GM23338 (cell line): Measurements from ENCODE around the gene GSG1L. TPM values are rescaled to one million over a fixed set of nuclear protein-coding genes. Genes with fewer than 3 reads are reported as not detected.

Source experiments
- ATAC-seq: fragments of 200-7000 bp; cut with Tn5 transposase; 3 replicates; pipeline ENCODE4 v1.9.1; 2020
- DNase-seq: peaks from one replicate; pipeline ENCODE4 v3.0.0-alpha.2; 2015; ENCODE audit warnings: low spot score
- H2AFZ ChIP-seq: fragments of 200-600 bp; sonication (generic); 2 replicates; pipeline ENCODE4 v1.8.0; 2016; ENCODE audit warnings: antibody characterized with exemption, mild to moderate bottlenecking, moderate library complexity
- H3F3A ChIP-seq: fragments of 200-600 bp; sonication (generic); replicated peaks from 2 replicates; pipeline ENCODE4 v1.8.0; 2017; ENCODE audit warnings: antibody characterized with exemption, mixed run types, low read depth
- H3K27ac ChIP-seq: fragments of 200-600 bp; sonication (generic); 2 replicates; pipeline ENCODE4 v1.6.1; 2016; ENCODE audit warnings: low read depth
- H3K27me3 ChIP-seq: fragments of 200-600 bp; sonication (generic); 2 replicates; pipeline ENCODE4 v1.8.0; 2016; ENCODE audit warnings: mild to moderate bottlenecking, mixed run types, moderate library complexity; ENCODE audit not compliant: insufficient read depth
- H3K36me3 ChIP-seq: fragments of 200-600 bp; sonication (generic); 2 replicates; pipeline ENCODE4 v1.8.0; 2016; ENCODE audit warnings: mild to moderate bottlenecking; ENCODE audit not compliant: insufficient read depth
- H3K4me1 ChIP-seq: fragments of 200-600 bp; sonication (generic); 2 replicates; pipeline ENCODE4 v1.8.0; 2016; ENCODE audit warnings: mild to moderate bottlenecking, moderate library complexity; ENCODE audit not compliant: insufficient read depth
- H3K4me2 ChIP-seq: fragments of 200-600 bp; sonication (generic); 2 replicates; pipeline ENCODE4 v1.7.1; 2017; ENCODE audit warnings: mixed run types
- H3K4me3 ChIP-seq: fragments of 200-600 bp; sonication (generic); 2 replicates; pipeline ENCODE4 v1.6.1; 2016; ENCODE audit warnings: mixed run types
- H3K79me2 ChIP-seq: fragments of 200-600 bp; sonication (generic); replicated peaks from 2 replicates; pipeline ENCODE4 v1.8.0; 2017; ENCODE audit warnings: mild to moderate bottlenecking; ENCODE audit not compliant: insufficient read depth
- H3K9me2 ChIP-seq: fragments of 200-600 bp; sonication (generic); 2 replicates; pipeline ENCODE4 v1.8.0; 2017; ENCODE audit not compliant: insufficient read depth
- H4K20me1 ChIP-seq: fragments of 200-600 bp; sonication (generic); replicated peaks from 2 replicates; pipeline ENCODE4 v1.8.0; 2017; ENCODE audit warnings: mild to moderate bottlenecking; ENCODE audit not compliant: insufficient read depth
- H3K27ac Mint-ChIP-seq: 2 replicates; pipeline ENCODE4 v1.8.0; 2020; ENCODE audit warnings: inconsistent platforms, mild to moderate bottlenecking, moderate library complexity, mixed read lengths
- H3K27me3 Mint-ChIP-seq: 3 replicates; pipeline ENCODE4 v1.8.0; 2022; ENCODE audit warnings: low read depth, mild to moderate bottlenecking, moderate library complexity, mixed read lengths, inconsistent platforms; ENCODE audit not compliant: insufficient read depth, poor library complexity
- H3K36me3 Mint-ChIP-seq: 3 replicates; pipeline ENCODE4 v1.8.0; 2021; ENCODE audit warnings: low read depth, mild to moderate bottlenecking, inconsistent platforms, moderate library complexity, mixed read lengths
- H3K4me1 Mint-ChIP-seq: 3 replicates; pipeline ENCODE4 v1.8.0; 2020; ENCODE audit warnings: mild to moderate bottlenecking, inconsistent platforms, mixed read lengths
- H3K4me3 Mint-ChIP-seq: 3 replicates; pipeline ENCODE4 v1.8.0; 2021; ENCODE audit warnings: moderate library complexity, mild to moderate bottlenecking, inconsistent platforms, mixed read lengths
- H3K9me3 Mint-ChIP-seq: 3 replicates; pipeline ENCODE4 v1.8.0; 2020; ENCODE audit warnings: moderate library complexity, mild to moderate bottlenecking, inconsistent platforms, mixed read lengths
- CREB1 ChIP-seq: fragments of 250-450 bp; sonication (Bioruptor Pico); IDR thresholded peaks from 2 replicates; pipeline ENCODE4 v1.5.0; 2020; ENCODE audit warnings: low read depth, mild to moderate bottlenecking, moderate library complexity
- CTCF ChIP-seq, 2 experiments: fragments of 200-600 bp in 1 of 2; sonication (generic) in 1 of 2; conservative IDR thresholded peaks; 2 replicates each; pipeline versions ENCODE4 v1.5.1 to v1.6.1; 2016 to 2017; ENCODE audit warnings: antibody characterized with exemption in 2 of 2, low read depth in 2 of 2, mild to moderate bottlenecking in 2 of 2, moderate library complexity in 1 of 2
- ETS1 ChIP-seq: IDR thresholded peaks from 2 replicates; pipeline ENCODE4 v1.6.1; 2016; ENCODE audit warnings: antibody characterized with exemption
- EZH2 ChIP-seq: fragments of 200-600 bp; sonication (generic); IDR thresholded peaks from one replicate; pipeline ENCODE4 v1.8.0; 2017; ENCODE audit warnings: antibody characterized with exemption, mild to moderate bottlenecking, low read depth; ENCODE audit not compliant: unreplicated experiment
- EZH2phosphoT487 ChIP-seq: fragments of 200-600 bp; sonication (generic); IDR thresholded peaks from one replicate; pipeline ENCODE4 v1.8.1; 2018; ENCODE audit warnings: antibody characterized with exemption; ENCODE audit not compliant: unreplicated experiment
- JUNB ChIP-seq: IDR thresholded peaks from one replicate; pipeline ENCODE4 v1.6.1; 2016; ENCODE audit warnings: antibody characterized with exemption; ENCODE audit not compliant: unreplicated experiment
- NANOG ChIP-seq: IDR thresholded peaks from 2 replicates; pipeline ENCODE4 v1.6.1; 2016; ENCODE audit warnings: antibody characterized with exemption, borderline replicate concordance
- POLR2AphosphoS5 ChIP-seq: IDR thresholded peaks from 2 replicates; pipeline ENCODE4 v1.6.1; 2016; ENCODE audit warnings: antibody characterized with exemption, low read depth
- STAT1 ChIP-seq: IDR thresholded peaks from one replicate; pipeline ENCODE4 v1.6.1; 2016; ENCODE audit warnings: antibody characterized with exemption; ENCODE audit not compliant: unreplicated experiment
- ZNF114 ChIP-seq: fragments of 250-450 bp; sonication (Bioruptor Pico); IDR thresholded peaks from 2 replicates; pipeline ENCODE4 v1.5.0; 2020; ENCODE audit warnings: mild to moderate bottlenecking, moderate library complexity
- ZNF331 ChIP-seq: fragments of 250-450 bp; sonication (Bioruptor Pico); IDR thresholded peaks from 2 replicates; pipeline ENCODE4 v1.5.0; 2020; ENCODE audit warnings: low read depth, mild to moderate bottlenecking, moderate library complexity
- polyA plus RNA-seq: library from polyadenylated mRNA; unstranded; fragments of >200 nt; fragmentation: Nextera tagmentation; extraction: Ambion mirVana; gene quantifications from 2 replicates; pipeline ENCODE4 v1.2.1, GENCODE V29; 2016
- total RNA-seq: library from RNA; depleted of rRNA; stranded (reverse); fragments of >200 nt; shearing (Covaris generic); gene quantifications from 2 replicates; pipeline ENCODE4 v1.2.3, GENCODE V29; 2014
- TF ChIP-seq, protein P1 (sequence below): fragments of 250-450 bp; sonication (Bioruptor Pico); IDR thresholded peaks from 2 replicates; pipeline ENCODE4 v1.5.0; 2020; ENCODE audit warnings: mild to moderate bottlenecking, moderate library complexity
- TF ChIP-seq, protein P2 (sequence below): IDR thresholded peaks from one replicate; pipeline ENCODE4 v1.6.1; 2018; ENCODE audit warnings: antibody characterized with exemption; ENCODE audit not compliant: unreplicated experiment

Gene GSG1L
- total and polyA plus RNA-seq, 2 experiments from 2014 or later, result 0.36 to 0.63 TPM

GRCh38 chr16:27984121-27984520 is 79.4 kb downstream of the GSG1L start:
- Mint-ChIP-seq H3K27me3 (peaks cover 3% of the 10 kb centered on the region), H3K4me3 (no peak overlapping the region), H3K36me3 (no peaks in the 10 kb centered on the region), H3K4me1 (no peaks in the 10 kb centered on the region), H3K9me3 (peaks cover 6% of the 10 kb centered on the region; the same call in 2 of the 3 replicates), H3K27ac (no peak overlapping the region)
- DNase-seq, result no peak
- H3K27me3 ChIP-seq, result no peaks in the 10 kb centered on the region
- TF ChIP-seq STAT1 (no peak), EZH2phosphoT487 (no peak), ZNF331 (CRISPR knock-in tag) (no peak), POLR2AphosphoS5 (no peak), CREB1 (no peak), CTCF (conservative IDR thresholded peaks at IDR 0.05; ENCODE audit: low read depth in 2 of 2) (no peak), JUNB (no peak), ZNF114 (CRISPR knock-in tag) (no peak), ETS1 (no peak), NANOG (no peak), EZH2 (no peak)
- TF ChIP-seq, protein P1, sequence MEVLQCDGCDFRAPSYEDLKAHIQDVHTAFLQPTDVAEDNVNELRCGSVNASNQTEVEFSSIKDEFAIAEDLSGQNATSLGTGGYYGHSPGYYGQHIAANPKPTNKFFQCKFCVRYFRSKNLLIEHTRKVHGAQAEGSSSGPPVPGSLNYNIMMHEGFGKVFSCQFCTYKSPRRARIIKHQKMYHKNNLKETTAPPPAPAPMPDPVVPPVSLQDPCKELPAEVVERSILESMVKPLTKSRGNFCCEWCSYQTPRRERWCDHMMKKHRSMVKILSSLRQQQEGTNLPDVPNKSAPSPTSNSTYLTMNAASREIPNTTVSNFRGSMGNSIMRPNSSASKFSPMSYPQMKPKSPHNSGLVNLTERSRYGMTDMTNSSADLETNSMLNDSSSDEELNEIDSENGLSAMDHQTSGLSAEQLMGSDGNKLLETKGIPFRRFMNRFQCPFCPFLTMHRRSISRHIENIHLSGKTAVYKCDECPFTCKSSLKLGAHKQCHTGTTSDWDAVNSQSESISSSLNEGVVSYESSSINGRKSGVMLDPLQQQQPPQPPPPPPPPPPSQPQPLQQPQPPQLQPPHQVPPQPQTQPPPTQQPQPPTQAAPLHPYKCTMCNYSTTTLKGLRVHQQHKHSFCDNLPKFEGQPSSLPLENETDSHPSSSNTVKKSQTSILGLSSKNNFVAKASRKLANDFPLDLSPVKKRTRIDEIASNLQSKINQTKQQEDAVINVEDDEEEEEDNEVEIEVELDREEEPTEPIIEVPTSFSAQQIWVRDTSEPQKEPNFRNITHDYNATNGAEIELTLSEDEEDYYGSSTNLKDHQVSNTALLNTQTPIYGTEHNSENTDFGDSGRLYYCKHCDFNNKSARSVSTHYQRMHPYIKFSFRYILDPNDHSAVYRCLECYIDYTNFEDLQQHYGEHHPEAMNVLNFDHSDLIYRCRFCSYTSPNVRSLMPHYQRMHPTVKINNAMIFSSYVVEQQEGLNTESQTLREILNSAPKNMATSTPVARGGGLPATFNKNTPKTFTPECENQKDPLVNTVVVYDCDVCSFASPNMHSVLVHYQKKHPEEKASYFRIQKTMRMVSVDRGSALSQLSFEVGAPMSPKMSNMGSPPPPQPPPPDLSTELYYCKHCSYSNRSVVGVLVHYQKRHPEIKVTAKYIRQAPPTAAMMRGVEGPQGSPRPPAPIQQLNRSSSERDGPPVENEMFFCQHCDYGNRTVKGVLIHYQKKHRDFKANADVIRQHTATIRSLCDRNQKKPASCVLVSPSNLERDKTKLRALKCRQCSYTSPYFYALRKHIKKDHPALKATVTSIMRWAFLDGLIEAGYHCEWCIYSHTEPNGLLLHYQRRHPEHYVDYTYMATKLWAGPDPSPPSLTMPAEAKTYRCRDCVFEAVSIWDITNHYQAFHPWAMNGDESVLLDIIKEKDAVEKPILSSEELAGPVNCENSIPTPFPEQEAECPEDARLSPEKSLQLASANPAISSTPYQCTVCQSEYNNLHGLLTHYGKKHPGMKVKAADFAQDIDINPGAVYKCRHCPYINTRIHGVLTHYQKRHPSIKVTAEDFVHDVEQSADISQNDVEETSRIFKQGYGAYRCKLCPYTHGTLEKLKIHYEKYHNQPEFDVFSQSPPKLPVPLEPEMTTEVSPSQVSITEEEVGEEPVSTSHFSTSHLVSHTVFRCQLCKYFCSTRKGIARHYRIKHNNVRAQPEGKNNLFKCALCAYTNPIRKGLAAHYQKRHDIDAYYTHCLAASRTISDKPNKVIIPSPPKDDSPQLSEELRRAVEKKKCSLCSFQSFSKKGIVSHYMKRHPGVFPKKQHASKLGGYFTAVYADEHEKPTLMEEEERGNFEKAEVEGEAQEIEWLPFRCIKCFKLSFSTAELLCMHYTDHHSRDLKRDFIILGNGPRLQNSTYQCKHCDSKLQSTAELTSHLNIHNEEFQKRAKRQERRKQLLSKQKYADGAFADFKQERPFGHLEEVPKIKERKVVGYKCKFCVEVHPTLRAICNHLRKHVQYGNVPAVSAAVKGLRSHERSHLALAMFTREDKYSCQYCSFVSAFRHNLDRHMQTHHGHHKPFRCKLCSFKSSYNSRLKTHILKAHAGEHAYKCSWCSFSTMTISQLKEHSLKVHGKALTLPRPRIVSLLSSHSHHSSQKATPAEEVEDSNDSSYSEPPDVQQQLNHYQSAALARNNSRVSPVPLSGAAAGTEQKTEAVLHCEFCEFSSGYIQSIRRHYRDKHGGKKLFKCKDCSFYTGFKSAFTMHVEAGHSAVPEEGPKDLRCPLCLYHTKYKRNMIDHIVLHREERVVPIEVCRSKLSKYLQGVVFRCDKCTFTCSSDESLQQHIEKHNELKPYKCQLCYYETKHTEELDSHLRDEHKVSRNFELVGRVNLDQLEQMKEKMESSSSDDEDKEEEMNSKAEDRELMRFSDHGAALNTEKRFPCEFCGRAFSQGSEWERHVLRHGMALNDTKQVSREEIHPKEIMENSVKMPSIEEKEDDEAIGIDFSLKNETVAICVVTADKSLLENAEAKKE (CRISPR knock-in tag), result no peak
- TF ChIP-seq, protein P2, sequence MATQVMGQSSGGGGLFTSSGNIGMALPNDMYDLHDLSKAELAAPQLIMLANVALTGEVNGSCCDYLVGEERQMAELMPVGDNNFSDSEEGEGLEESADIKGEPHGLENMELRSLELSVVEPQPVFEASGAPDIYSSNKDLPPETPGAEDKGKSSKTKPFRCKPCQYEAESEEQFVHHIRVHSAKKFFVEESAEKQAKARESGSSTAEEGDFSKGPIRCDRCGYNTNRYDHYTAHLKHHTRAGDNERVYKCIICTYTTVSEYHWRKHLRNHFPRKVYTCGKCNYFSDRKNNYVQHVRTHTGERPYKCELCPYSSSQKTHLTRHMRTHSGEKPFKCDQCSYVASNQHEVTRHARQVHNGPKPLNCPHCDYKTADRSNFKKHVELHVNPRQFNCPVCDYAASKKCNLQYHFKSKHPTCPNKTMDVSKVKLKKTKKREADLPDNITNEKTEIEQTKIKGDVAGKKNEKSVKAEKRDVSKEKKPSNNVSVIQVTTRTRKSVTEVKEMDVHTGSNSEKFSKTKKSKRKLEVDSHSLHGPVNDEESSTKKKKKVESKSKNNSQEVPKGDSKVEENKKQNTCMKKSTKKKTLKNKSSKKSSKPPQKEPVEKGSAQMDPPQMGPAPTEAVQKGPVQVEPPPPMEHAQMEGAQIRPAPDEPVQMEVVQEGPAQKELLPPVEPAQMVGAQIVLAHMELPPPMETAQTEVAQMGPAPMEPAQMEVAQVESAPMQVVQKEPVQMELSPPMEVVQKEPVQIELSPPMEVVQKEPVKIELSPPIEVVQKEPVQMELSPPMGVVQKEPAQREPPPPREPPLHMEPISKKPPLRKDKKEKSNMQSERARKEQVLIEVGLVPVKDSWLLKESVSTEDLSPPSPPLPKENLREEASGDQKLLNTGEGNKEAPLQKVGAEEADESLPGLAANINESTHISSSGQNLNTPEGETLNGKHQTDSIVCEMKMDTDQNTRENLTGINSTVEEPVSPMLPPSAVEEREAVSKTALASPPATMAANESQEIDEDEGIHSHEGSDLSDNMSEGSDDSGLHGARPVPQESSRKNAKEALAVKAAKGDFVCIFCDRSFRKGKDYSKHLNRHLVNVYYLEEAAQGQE, result no peak
- no peaks in the 10 kb centered on the region for H3K4me1 ChIP-seq
- no peaks in the 10 kb centered on the region for H3K9me2 ChIP-seq
- H3K36me3 ChIP-seq, result no peaks in the 10 kb centered on the region
- H3K4me2 ChIP-seq, result no peak overlapping the region
- no peaks in the 10 kb centered on the region for H3F3A ChIP-seq
- ATAC-seq, result no peak
- H2AFZ ChIP-seq, result no peak overlapping the region
- no peaks in the 10 kb centered on the region for H4K20me1 ChIP-seq
- H3K27ac ChIP-seq, result no peak overlapping the region
- no peak overlapping the region for H3K4me3 ChIP-seq
- no peaks in the 10 kb centered on the region for H3K79me2 ChIP-seq
